Head of caudate nucleus (tissue), 42 donors: ENCODE results near the gene DDX1.
A peak's percentile ranks its signal among the peaks of the same experiment; 100 is the strongest.

Source experiments
- DNase-seq, 42 donors: peaks; one replicate each; pipeline versions ENCODE4 v3.0.0 to v3.0.0-alpha.2; 2020 to 2021; ENCODE audit warnings: mixed read lengths in 7 of 42
- intact Hi-C: fragments of 100-400 bp; cut with DNase I; formaldehyde crosslinking; loops from one replicate; pipeline ENCODE4 v1.15.0; 2022

DDX1 gene

GRCh38 chr2:15561574-15562344 lies 29.9 kb upstream of the DDX1 start:
- DNase-seq, result peak in 41 of 42 donors; percentile 10 to 62 (median 36)
- intact Hi-C loops, result no loop called here

GRCh38 chr2:15562354-15563031 lies 29.2 kb upstream of the DDX1 start:
- intact Hi-C loops, result no loop called here
- DNase-seq, result no peak

GRCh38 chr2:15563227-15564100 lies 28.2 kb upstream of the DDX1 start:
- intact Hi-C loops, result no loop called here
- no peak for DNase-seq

GRCh38 chr2:15565392-15565791 lies 26.3 kb upstream of the DDX1 start:
- no peak for DNase-seq
- intact Hi-C loops, result no loop called here

- intact Hi-C loops, result no loop called here
These were observed 25.5 kb upstream of the DDX1 start for GRCh38 chr2:15565994-15566671.

GRCh38 chr2:15566912-15567311 lies 24.8 kb upstream of the DDX1 start:
- DNase-seq, result no peak

More at GRCh38 chr2:15565994-15566671, 25.5 kb upstream of the DDX1 start:
- DNase-seq, result no peak

GRCh38 chr2:15568874-15569273 lies 22.8 kb upstream of the DDX1 start:
- intact Hi-C loops, result no loop called here
- no peak for DNase-seq

More at GRCh38 chr2:15566912-15567311, 24.8 kb upstream of the DDX1 start:
- intact Hi-C loops, result no loop called here

GRCh38 chr2:15570104-15570503 lies 21.6 kb upstream of the DDX1 start:
- intact Hi-C loops, result no loop called here
- no peak for DNase-seq

- no peak for DNase-seq
- intact Hi-C loops, result no loop called here
These were observed 19.9 kb upstream of the DDX1 start for GRCh38 chr2:15571729-15572128.

GRCh38 chr2:15577071-15577735 lies 14.5 kb upstream of the DDX1 start:
- intact Hi-C loops, result no loop called here
- peak; percentile 78 to 97 (median 92) for DNase-seq

- intact Hi-C loops, result no loop called here
- no peak for DNase-seq
These were observed 12.0 kb upstream of the DDX1 start for GRCh38 chr2:15579641-15580040.

- no peak for DNase-seq
- intact Hi-C loops, result no loop called here
These were observed 11.2 kb upstream of the DDX1 start for GRCh38 chr2:15580451-15580850.

GRCh38 chr2:15582710-15583357 lies 8.8 kb upstream of the DDX1 start:
- no peak for DNase-seq

GRCh38 chr2:15583826-15584225 lies 7.8 kb upstream of the DDX1 start:
- no peak for DNase-seq
- intact Hi-C loops, result no loop called here

More at GRCh38 chr2:15582710-15583357, 8.8 kb upstream of the DDX1 start:
- intact Hi-C loops, result no loop called here

GRCh38 chr2:15584316-15584715 lies 7.4 kb upstream of the DDX1 start:
- intact Hi-C loops, result no loop called here
- DNase-seq, result no peak

GRCh38 chr2:15584767-15585469 lies 6.8 kb upstream of the DDX1 start:
- intact Hi-C loops, result no loop called here

GRCh38 chr2:15588329-15588919 lies 3.2 kb upstream of the DDX1 start:
- intact Hi-C loops, result no loop called here

More at GRCh38 chr2:15584767-15585469, 6.8 kb upstream of the DDX1 start:
- DNase-seq, result no peak

More at GRCh38 chr2:15588329-15588919, 3.2 kb upstream of the DDX1 start:
- peak; percentile 16 to 82 (median 59) for DNase-seq
